ENCODE data around the gene UBA3. TPM values are rescaled to one million over a fixed set of nuclear protein-coding genes. Genes with fewer than 3 reads are reported as not detected.

Gene UBA3
- total RNA-seq, 1 experiment from 2014 or later = 67.2 TPM

DNA sequence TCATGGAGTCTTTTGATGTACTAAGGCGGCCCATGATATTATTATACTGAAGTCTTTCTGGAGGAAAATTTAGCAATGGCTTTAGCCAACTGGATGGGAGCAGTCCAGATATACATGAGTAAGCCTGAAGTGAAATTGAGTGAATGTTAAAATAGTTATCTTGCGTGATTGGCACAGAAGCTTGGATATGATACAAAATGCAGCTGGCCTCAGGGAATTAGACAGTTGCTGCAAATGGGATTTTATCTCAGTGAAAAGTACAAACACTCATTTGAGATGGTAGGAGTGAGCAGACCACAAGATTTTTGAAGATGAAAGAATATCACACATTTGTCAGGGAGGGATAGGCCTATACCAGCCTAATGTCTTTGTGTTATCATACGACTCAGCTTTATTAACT, 33.4 kb upstream of the UBA3 start:
- TF ChIP-seq, protein P1, sequence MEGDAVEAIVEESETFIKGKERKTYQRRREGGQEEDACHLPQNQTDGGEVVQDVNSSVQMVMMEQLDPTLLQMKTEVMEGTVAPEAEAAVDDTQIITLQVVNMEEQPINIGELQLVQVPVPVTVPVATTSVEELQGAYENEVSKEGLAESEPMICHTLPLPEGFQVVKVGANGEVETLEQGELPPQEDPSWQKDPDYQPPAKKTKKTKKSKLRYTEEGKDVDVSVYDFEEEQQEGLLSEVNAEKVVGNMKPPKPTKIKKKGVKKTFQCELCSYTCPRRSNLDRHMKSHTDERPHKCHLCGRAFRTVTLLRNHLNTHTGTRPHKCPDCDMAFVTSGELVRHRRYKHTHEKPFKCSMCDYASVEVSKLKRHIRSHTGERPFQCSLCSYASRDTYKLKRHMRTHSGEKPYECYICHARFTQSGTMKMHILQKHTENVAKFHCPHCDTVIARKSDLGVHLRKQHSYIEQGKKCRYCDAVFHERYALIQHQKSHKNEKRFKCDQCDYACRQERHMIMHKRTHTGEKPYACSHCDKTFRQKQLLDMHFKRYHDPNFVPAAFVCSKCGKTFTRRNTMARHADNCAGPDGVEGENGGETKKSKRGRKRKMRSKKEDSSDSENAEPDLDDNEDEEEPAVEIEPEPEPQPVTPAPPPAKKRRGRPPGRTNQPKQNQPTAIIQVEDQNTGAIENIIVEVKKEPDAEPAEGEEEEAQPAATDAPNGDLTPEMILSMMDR (conservative IDR thresholded peaks at IDR 0.05) = no peak

More for the DNA sequence above, 33.4 kb upstream of the UBA3 start:
- Mint-ChIP-seq H3K36me3 (ENCODE audit: insufficient read depth in 1 of 3, low read depth in 3 of 3) (no peaks in the 10 kb centered on the region), H3K4me1 (peaks cover 6 to 7% of the 10 kb centered on the region in 2 experiments), H3K9me3 (no peaks in the 10 kb centered on the region), H3K4me3 (no peak overlapping the region), H3K27ac (no peak overlapping the region), H3K27me3 (ENCODE audit: low read depth) (no peaks in the 10 kb centered on the region)
- H3K4ac ChIP-seq (ENCODE audit: low read depth, low read length) = no peak overlapping the region
- no peak overlapping the region for H2BK12ac ChIP-seq (ENCODE audit: insufficient read length, low read depth, low read length)
- no peaks in the 10 kb centered on the region for H3K79me2 ChIP-seq (ENCODE audit: insufficient read depth, low read length)
- H3K27ac ChIP-seq (ENCODE audit: insufficient read length, low read depth, low read length) = no peak overlapping the region
- no peak overlapping the region for H4K5ac ChIP-seq (ENCODE audit: insufficient read length, low read depth, low read length)
- H2AFZ ChIP-seq (ENCODE audit: low read length) = no peak overlapping the region
- no peak overlapping the region for H3K23ac ChIP-seq (ENCODE audit: insufficient read length, low read depth, low read length)
- H3K4me2 ChIP-seq (ENCODE audit: insufficient read depth, insufficient read length, low read length) = no peak overlapping the region
- no peaks in the 10 kb centered on the region for H3K79me1 ChIP-seq (ENCODE audit: insufficient read depth, low read depth, low read length, poor library complexity, severe bottlenecking)
- peaks cover 4% of the 10 kb centered on the region for H3K4me1 ChIP-seq (ENCODE audit: insufficient read depth, low read length)
- DNase-seq = no peak
- no peaks in the 10 kb centered on the region for H3K23me2 ChIP-seq (ENCODE audit: insufficient read length, low read depth, low read length, poor library complexity, severe bottlenecking)
- H4K91ac ChIP-seq (ENCODE audit: insufficient read length, low read depth, low read length) = no peak overlapping the region
- H3K14ac ChIP-seq (ENCODE audit: insufficient read depth, low read length) = no peak overlapping the region
- H2BK20ac ChIP-seq (ENCODE audit: low read depth, low read length, poor library complexity, severe bottlenecking) = no peak overlapping the region
- no peak overlapping the region for H3K9ac ChIP-seq (ENCODE audit: extremely low read depth, insufficient read length, low read length)
- no peak overlapping the region for H3K56ac ChIP-seq (ENCODE audit: insufficient read length, low read depth, low read length)
- no peak overlapping the region for H2BK120ac ChIP-seq (ENCODE audit: low read depth, low read length, poor library complexity, severe bottlenecking)
- no peaks in the 10 kb centered on the region for H4K20me1 ChIP-seq (ENCODE audit: control insufficient read depth, insufficient read depth, insufficient read length)
- no peak overlapping the region for H2AK5ac ChIP-seq (ENCODE audit: insufficient read length, low read length)
- no peak overlapping the region for H4K8ac ChIP-seq (replicated peaks; ENCODE audit: insufficient read length, low read depth, low read length)
- H3T11ph ChIP-seq (ENCODE audit: low read length) = no peak overlapping the region
- no peak overlapping the region for H3K18ac ChIP-seq (ENCODE audit: insufficient read length, low read depth, low read length)
- no peak overlapping the region for H2BK5ac ChIP-seq (ENCODE audit: insufficient read length, low read length)
- no peaks in the 10 kb centered on the region for H3K9me3 ChIP-seq (ENCODE audit: control insufficient read depth, low read depth, low read length)
- no peak overlapping the region for H2BK15ac ChIP-seq (ENCODE audit: low read depth, low read length)
- WGBS (ENCODE audit: extremely low coverage, insufficient read length, low lambda C conversion rate) = no CpG with 5 or more reads among the region's 3 CpGs
- H3K27me3 ChIP-seq (ENCODE audit: insufficient read depth, low read length) = no peaks in the 10 kb centered on the region
